Measurements from ENCODE around the gene CD6.

DNA sequence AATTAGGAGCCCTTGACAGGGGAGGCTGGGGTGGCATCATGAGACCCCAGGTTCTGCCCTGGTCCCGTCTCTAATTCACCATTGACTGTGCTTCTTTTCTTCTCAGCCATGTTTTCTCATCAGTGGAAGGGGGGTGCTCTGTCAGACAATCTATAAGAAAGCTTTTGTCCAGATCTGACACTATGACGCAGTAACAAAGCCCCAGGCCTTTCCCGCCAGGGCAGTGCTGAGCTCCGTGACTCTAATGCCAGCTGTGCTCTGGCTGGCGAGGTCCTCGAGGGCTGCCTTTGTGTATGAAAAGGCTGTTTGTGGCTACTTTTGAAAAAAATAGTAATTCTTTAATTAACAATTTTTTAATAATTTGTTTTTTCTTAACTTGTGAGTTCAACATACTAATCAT, 3.2 kb downstream of the CD6 start:
- TF ChIP-seq, protein P1, sequence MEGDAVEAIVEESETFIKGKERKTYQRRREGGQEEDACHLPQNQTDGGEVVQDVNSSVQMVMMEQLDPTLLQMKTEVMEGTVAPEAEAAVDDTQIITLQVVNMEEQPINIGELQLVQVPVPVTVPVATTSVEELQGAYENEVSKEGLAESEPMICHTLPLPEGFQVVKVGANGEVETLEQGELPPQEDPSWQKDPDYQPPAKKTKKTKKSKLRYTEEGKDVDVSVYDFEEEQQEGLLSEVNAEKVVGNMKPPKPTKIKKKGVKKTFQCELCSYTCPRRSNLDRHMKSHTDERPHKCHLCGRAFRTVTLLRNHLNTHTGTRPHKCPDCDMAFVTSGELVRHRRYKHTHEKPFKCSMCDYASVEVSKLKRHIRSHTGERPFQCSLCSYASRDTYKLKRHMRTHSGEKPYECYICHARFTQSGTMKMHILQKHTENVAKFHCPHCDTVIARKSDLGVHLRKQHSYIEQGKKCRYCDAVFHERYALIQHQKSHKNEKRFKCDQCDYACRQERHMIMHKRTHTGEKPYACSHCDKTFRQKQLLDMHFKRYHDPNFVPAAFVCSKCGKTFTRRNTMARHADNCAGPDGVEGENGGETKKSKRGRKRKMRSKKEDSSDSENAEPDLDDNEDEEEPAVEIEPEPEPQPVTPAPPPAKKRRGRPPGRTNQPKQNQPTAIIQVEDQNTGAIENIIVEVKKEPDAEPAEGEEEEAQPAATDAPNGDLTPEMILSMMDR (IDR thresholded peaks at IDR 0.05), result no peak
- TF ChIP-seq EZH2 (IDR thresholded peaks at IDR 0.05), result no peak
